Suprapubic skin (tissue), 4 donors: ENCODE data around the gene TNFSF4. TPM values are rescaled to one million over a fixed set of nuclear protein-coding genes. Genes with fewer than 3 reads are reported as not detected.

Experiments used
- DNase-seq, 2 donors: peaks; one replicate each; pipeline ENCODE4 v3.0.0-alpha.2; 2019; ENCODE audit warnings: low spot score in 2 of 2
- H3K27ac ChIP-seq: fragments of 200-600 bp; sonication (generic); one replicate; pipeline ENCODE4 v1.5.1; 2019
- H3K27me3 ChIP-seq: fragments of 200-600 bp; sonication (generic); one replicate; pipeline ENCODE4 v1.5.1; 2019
- H3K36me3 ChIP-seq: fragments of 200-600 bp; sonication (generic); one replicate; pipeline ENCODE4 v1.5.1; 2019
- H3K4me1 ChIP-seq: fragments of 200-600 bp; sonication (generic); one replicate; pipeline ENCODE4 v1.5.1; 2019
- H3K4me3 ChIP-seq: fragments of 200-600 bp; sonication (generic); one replicate; pipeline ENCODE4 v1.5.1; 2019; ENCODE audit warnings: mild to moderate bottlenecking
- H3K9me3 ChIP-seq: fragments of 200-600 bp; sonication (generic); one replicate; pipeline ENCODE4 v1.5.1; 2019
- EP300 ChIP-seq: sonication (generic); formaldehyde crosslinking; IDR thresholded peaks from one replicate; pipeline ENCODE4 v1.6.1; 2017; ENCODE audit warnings: antibody characterized with exemption
- POLR2A ChIP-seq, 2 donors: fragments of 450-650 bp; IDR thresholded peaks; one replicate each; pipeline ENCODE4 v1.6.1; 2017; ENCODE audit warnings: antibody characterized with exemption in 2 of 2, mild to moderate bottlenecking in 2 of 2, moderate library complexity in 2 of 2
- POLR2AphosphoS5 ChIP-seq, 3 donors: sonication (generic); formaldehyde crosslinking; IDR thresholded peaks; one replicate each; pipeline ENCODE4 v1.6.1; 2017; ENCODE audit warnings: antibody characterized with exemption in 3 of 3
- WGBS: methylation state at CpG from one replicate; pipeline ENCODE4 v1.1.5; 2018; 5-methylcytosine and 5-hydroxymethylcytosine counted together
- total RNA-seq, 4 donors: library from RNA; depleted of rRNA; stranded (reverse); fragments of >200 nt; gene quantifications; one replicate each; pipeline ENCODE4 v1.1.0, GENCODE V29; 2016
- TF ChIP-seq, protein P1 (sequence below), 2 donors: fragments of 200-600 bp in 1 of 2; fragments of 450-650 bp in 1 of 2; sonication (generic) in 1 of 2; IDR thresholded peaks; one replicate each; pipeline ENCODE4 v1.5.1; 2016 to 2019; ENCODE audit warnings: antibody characterized with exemption in 2 of 2, mild to moderate bottlenecking in 1 of 2, moderate library complexity in 1 of 2

TNFSF4 gene
- total RNA-seq, 4 donors from 2014 or later, result 0.15 to 0.29 TPM; not detected in 2

DNA sequence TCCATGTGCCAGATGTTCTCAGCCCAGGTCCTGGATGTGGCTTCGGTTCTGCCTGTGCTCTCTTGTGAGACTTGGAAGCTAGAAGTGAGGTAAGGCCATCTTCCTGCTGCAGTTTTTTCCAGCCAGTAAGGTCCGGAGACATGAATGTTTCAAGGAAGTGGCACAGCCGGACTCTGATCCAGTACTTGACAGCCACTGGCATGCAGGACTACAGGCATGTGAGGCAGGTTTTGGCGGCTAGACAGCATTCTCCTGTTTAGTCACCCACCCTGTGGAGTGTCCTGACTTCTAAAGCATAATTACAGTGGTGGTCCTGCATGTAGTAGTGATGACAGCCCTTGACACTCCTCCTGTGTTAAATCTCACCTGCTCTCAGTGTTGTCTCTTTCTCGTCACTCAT is 72.3 kb downstream of the TNFSF4 start:
- TF ChIP-seq EP300 (no peak), POLR2AphosphoS5 (IDR thresholded peaks at IDR 0.05) (no peak), POLR2A (IDR thresholded peaks at IDR 0.05) (no peak)
- TF ChIP-seq, protein P1, sequence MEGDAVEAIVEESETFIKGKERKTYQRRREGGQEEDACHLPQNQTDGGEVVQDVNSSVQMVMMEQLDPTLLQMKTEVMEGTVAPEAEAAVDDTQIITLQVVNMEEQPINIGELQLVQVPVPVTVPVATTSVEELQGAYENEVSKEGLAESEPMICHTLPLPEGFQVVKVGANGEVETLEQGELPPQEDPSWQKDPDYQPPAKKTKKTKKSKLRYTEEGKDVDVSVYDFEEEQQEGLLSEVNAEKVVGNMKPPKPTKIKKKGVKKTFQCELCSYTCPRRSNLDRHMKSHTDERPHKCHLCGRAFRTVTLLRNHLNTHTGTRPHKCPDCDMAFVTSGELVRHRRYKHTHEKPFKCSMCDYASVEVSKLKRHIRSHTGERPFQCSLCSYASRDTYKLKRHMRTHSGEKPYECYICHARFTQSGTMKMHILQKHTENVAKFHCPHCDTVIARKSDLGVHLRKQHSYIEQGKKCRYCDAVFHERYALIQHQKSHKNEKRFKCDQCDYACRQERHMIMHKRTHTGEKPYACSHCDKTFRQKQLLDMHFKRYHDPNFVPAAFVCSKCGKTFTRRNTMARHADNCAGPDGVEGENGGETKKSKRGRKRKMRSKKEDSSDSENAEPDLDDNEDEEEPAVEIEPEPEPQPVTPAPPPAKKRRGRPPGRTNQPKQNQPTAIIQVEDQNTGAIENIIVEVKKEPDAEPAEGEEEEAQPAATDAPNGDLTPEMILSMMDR (IDR thresholded peaks at IDR 0.05), result no peak
- Histone ChIP-seq H3K27ac (no peak overlapping the region), H3K4me1 (no peaks in the 10 kb centered on the region), H3K4me3 (no peak overlapping the region), H3K27me3 (no peaks in the 10 kb centered on the region), H3K9me3 (no peaks in the 10 kb centered on the region), H3K36me3 (no peaks in the 10 kb centered on the region)
- no peak for DNase-seq
- 87% methylated on average over 5 of the region's 5 CpGs for WGBS

DNA sequence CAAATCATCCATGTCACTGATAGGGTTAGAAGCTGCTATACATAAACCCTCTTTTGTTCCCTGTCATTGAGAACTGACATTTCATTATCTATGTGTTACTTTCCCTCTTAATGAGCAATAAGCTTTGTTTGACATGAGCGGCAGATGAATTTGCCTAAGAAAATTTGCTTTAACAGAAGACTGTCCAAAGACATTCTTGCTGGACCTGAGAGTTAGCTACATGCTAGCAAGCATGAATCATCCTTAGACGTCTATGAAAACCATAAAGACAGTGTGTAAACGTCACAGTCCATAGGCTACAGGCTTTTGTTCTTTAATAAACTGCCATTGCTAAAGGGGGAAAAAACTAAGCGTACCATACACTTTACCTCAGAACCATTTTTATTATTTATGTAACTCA is 73.1 kb downstream of the TNFSF4 start:
- no peak overlapping the region for H3K27ac ChIP-seq
- TF ChIP-seq EP300, result no peak
- TF ChIP-seq, protein P1 (IDR thresholded peaks at IDR 0.05), result no peak
- no peak for TF ChIP-seq POLR2AphosphoS5 (IDR thresholded peaks at IDR 0.05)
- no peak for TF ChIP-seq POLR2A (IDR thresholded peaks at IDR 0.05)

More for the DNA sequence above, 73.1 kb downstream of the TNFSF4 start:
- WGBS, result 73% methylated on average over 4 of the region's 4 CpGs
- no peak for DNase-seq
- no peaks in the 10 kb centered on the region for H3K27me3 ChIP-seq
- no peaks in the 10 kb centered on the region for H3K4me1 ChIP-seq
- no peak overlapping the region for H3K4me3 ChIP-seq
- H3K36me3 ChIP-seq, result no peaks in the 10 kb centered on the region
- H3K9me3 ChIP-seq, result no peaks in the 10 kb centered on the region

Other genes with a start within 250 kb of the TNFSF4 start
- under 1 TPM in 1 of 4 donors, not detected in 3; 0.23 TPM for gene TNFSF18, start 156.4 kb downstream of the TNFSF4 start, total RNA-seq